ENCODE measurements around the gene GALK1. TPM values are rescaled to one million over a fixed set of nuclear protein-coding genes. Genes with fewer than 3 reads are reported as not detected.

The GALK1 gene
- total and polyA plus RNA-seq, 12 donors = 5.2 to 44.6 (median 15.3) TPM

DNA sequence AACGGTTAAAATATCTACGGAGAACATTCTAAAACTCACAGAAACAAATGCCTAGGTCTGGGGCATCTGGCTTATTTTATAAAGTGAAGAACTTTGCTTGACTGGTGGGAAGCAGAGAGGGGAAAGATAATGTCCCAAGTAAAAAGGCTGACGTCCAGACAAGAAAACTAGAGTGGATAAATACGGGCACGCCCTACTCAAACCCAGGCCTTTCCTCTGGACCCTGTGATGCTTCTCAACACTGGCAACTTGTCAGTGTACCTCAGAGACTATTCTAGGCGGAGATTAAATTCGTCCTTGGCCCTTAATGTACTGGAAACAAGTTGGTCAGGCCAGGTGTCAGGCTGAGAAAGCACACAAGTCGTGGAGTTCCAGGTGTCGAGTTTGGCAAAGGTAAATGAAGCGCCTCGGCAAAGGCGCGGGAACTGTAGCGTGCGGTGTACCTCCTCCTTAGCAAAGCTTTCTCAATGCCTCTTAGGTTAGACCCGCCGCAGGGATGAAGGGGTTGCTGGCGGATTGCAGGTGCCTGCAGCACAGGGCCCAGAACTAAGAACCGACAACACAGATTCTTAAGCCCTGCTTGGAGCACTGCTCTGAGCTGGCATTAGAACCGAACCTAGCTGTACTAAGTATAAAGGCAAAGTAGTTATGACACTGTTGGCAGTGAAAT is 18.9 kb upstream of the GALK1 start:
- Histone ChIP-seq H3K4me1 (peaks cover 7 to 67% (median 40%) of the 10 kb centered on the region in 9 donors), H3K27me3 (no peaks in the 10 kb centered on the region), H3K36me3 (peaks cover 0 to 4% (median 1%) of the 10 kb centered on the region in 9 donors), H3K4me3 (peak overlapping the region in 9 of 10 donors; percentile 29 to 74 (median 68)), H3K27ac (peak overlapping the region; percentile 97 to 100 (median 99)), H3K9me3 (no peaks in the 10 kb centered on the region)
- DNase-seq (no peak), ATAC-seq (peak in 4 of 8 donors; percentile 0 to 1 (median 0))
- WGBS, 2 donors = 57 to 60% methylated on average over 20 of the region's 20 CpGs
- intact Hi-C loops (cut with DNase I) = loop anchor here in 4 of 10 donors (1.0 to 5.0 kb wide), 6 partner anchors 71 to 483 kb away; partner anchors contain the start of genes WBP2 (in 4 of the 4), TRIM47 (in 1 of the 4) and UBALD2 (in 1 of the 4)
- TF ChIP-seq, protein P1, sequence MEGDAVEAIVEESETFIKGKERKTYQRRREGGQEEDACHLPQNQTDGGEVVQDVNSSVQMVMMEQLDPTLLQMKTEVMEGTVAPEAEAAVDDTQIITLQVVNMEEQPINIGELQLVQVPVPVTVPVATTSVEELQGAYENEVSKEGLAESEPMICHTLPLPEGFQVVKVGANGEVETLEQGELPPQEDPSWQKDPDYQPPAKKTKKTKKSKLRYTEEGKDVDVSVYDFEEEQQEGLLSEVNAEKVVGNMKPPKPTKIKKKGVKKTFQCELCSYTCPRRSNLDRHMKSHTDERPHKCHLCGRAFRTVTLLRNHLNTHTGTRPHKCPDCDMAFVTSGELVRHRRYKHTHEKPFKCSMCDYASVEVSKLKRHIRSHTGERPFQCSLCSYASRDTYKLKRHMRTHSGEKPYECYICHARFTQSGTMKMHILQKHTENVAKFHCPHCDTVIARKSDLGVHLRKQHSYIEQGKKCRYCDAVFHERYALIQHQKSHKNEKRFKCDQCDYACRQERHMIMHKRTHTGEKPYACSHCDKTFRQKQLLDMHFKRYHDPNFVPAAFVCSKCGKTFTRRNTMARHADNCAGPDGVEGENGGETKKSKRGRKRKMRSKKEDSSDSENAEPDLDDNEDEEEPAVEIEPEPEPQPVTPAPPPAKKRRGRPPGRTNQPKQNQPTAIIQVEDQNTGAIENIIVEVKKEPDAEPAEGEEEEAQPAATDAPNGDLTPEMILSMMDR (IDR thresholded peaks at IDR 0.05) = no peak

DNA sequence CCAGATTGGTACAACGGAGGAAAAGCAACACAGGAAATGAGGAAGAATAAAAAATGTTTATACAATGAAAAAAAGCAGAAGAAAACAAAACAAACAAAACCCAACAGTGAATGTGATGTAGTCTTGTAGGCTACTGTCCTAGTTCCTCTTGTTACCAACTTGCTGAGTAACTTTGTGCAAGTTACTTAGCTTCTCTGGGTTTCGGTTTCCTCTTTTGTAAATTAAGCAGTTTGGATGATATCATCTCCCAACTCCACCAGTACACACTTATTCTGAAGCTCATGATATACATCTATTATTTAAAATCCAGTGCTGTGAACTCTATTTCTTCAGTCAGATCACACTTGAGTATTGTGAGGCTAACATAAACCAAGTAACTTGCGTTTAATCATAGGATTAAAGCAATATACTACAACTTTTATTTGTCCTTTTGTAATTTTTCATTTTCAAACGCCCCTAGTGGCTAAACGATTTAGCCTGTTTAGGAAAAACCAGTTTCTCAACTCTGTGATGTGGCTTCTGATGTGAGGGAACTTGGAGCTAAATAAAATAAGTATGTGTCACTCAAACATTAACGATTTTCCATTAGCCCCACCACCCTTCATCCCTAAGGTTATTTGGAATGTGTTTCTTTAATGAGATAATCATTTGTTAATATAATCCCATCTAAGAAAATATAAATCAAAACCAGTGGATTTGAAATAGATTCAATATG is 18.2 kb upstream of the GALK1 start:
- H3K9me3 ChIP-seq = no peaks in the 10 kb centered on the region
- ATAC-seq (no peak), DNase-seq (no peak)
- WGBS, 2 donors = 30 to 37% methylated on average over 6 of the region's 6 CpGs
- no peaks in the 10 kb centered on the region for H3K27me3 ChIP-seq
- H3K4me1 ChIP-seq = peaks cover 7 to 62% (median 45%) of the 10 kb centered on the region in 9 donors
- H3K4me3 ChIP-seq = peak overlapping the region in 2 of 10 donors; percentile 0 to 63
- H3K27ac ChIP-seq = peak overlapping the region; percentile 2 to 100 (median 98)
- intact Hi-C loops (cut with DNase I) = loop anchor here in 2 of 10 donors (5.0 kb wide), 3 partner anchors 74 to 484 kb away; partner anchors contain the start of genes TRIM47 (in 1 of the 2), UBALD2 (in 1 of the 2) and WBP2 (in 1 of the 2)
- TF ChIP-seq, protein P1 (IDR thresholded peaks at IDR 0.05) = peak; percentile 38 to 74 (median 63)
- peaks cover 4 to 12% (median 8%) of the 10 kb centered on the region in 9 donors for H3K36me3 ChIP-seq

DNA sequence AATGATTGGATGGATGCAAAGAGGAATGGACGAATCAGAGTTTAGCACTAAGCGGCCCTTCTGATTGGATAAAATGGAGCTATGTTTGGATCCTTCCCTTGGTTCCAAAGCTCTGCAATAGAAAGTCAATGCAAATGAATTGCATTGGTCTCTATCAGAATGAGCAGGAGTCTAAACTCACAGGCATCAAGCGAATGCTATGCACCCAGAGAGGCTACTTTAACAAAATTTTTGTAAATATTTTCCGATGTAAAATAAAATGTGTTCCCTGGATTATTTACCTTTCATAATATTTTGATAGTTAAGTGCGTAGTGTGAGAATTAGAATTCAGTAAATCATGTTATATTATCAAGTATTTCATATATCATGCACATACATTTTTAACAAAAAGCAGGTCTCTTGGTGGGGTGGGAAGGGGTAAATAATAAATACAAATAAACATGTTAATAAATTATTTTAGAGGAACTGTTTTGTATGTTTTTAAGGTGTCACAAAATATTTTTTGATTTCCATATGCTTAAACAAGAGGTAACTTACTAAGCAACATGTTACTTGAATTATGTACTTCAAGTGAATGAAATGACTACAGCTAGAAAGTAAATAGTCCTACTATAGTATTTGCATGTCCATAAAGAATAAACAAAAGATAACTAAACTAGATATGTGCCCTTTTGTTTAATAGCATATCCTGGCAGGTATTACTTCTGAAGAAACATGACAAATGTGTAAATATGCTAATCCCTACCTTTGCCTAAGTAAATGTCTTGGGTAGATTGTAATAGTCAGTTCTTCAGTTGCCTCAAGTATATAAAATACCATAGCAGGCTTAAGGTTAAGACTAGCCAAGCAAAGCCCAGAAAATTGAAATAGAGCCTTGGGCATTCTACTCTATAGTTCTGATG is 15.2 kb upstream of the GALK1 start:
- intact Hi-C loops (cut with DNase I) = loop anchor here in 6 of 10 donors (2.0 to 10.0 kb wide), 8 partner anchors 45 to 487 kb away; partner anchors contain the start of genes TRIM47 (in 3 of the 6), TRIM65 (in 1 of the 6), UBALD2 (in 1 of the 6) and WBP2 (in 1 of the 6)
- 22 to 25% methylated on average over 5 of the region's 5 CpGs for WGBS, 2 donors
- no peaks in the 10 kb centered on the region for H3K27me3 ChIP-seq
- peak overlapping the region in 7 of 10 donors; percentile 33 to 99 (median 99) for H3K27ac ChIP-seq
- peaks cover 4 to 40% (median 22%) of the 10 kb centered on the region in 9 donors for H3K36me3 ChIP-seq
- no peak for ATAC-seq
- no peak for DNase-seq
- H3K4me1 ChIP-seq = peaks cover 10 to 62% (median 49%) of the 10 kb centered on the region in 9 donors
- TF ChIP-seq, protein P1 (IDR thresholded peaks at IDR 0.05) = no peak
- H3K9me3 ChIP-seq = no peaks in the 10 kb centered on the region
- H3K4me3 ChIP-seq = peak overlapping the region in 3 of 10 donors; percentile 81 to 94 (median 87)
